Upper lobe of right lung (tissue), 1 donor: ENCODE measurements around the gene PAIP1. TPM values are rescaled to one million over a fixed set of nuclear protein-coding genes. Genes with fewer than 3 reads are reported as not detected.
"Not testable (repeated sequence)": the region's sequence is repeated elsewhere in the genome, so short reads cannot be mapped to it uniquely, and the experiment has no call there.

Source experiments
- ATAC-seq: fragments of 200-7000 bp; cut with Tn5 transposase; one replicate; pipeline ENCODE4 v1.9.1; 2020; ENCODE audit warnings: mild to moderate bottlenecking, moderate library complexity
- DNase-seq: peaks from one replicate; pipeline ENCODE4 v3.0.0-alpha.2; 2020
- H3K27ac ChIP-seq: fragments of 200-600 bp; one replicate; pipeline ENCODE4 v1.8.0; 2022
- H3K27me3 ChIP-seq: fragments of 200-600 bp; one replicate; pipeline ENCODE4 v1.8.0; 2022; ENCODE audit warnings: mild to moderate bottlenecking
- H3K36me3 ChIP-seq: fragments of 200-600 bp; one replicate; pipeline ENCODE4 v1.8.0; 2022
- H3K4me1 ChIP-seq: fragments of 200-600 bp; one replicate; pipeline ENCODE4 v1.8.0; 2022
- H3K4me3 ChIP-seq: fragments of 200-600 bp; one replicate; pipeline ENCODE4 v1.8.0; 2022; ENCODE audit warnings: mild to moderate bottlenecking
- H3K9me3 ChIP-seq: fragments of 200-600 bp; one replicate; pipeline ENCODE4 v1.8.0; 2022
- CTCF ChIP-seq: fragments of 200-600 bp; IDR thresholded peaks from one replicate; pipeline ENCODE4 v1.8.0; 2022; ENCODE audit warnings: antibody characterized with exemption
- intact Hi-C: fragments of 100-400 bp; cut with DNase I; formaldehyde crosslinking; loops from one replicate; pipeline ENCODE4 v1.11.0; 2022
- total RNA-seq: library from RNA; stranded (reverse); fragmentation: NEBNext Ultra II Directional; extraction: Animal tissue kit (Norgen Biotek cat#: 25700); gene quantifications from one replicate; pipeline ENCODE4 v1.2.1, GENCODE V29; 2021
- donor health status: DM: no; HTN: yes; CAD: no; lungs with severe emphysema.

PAIP1 gene
- total RNA-seq, 1 donor from 2014 or later, result 82.3 TPM

DNA sequence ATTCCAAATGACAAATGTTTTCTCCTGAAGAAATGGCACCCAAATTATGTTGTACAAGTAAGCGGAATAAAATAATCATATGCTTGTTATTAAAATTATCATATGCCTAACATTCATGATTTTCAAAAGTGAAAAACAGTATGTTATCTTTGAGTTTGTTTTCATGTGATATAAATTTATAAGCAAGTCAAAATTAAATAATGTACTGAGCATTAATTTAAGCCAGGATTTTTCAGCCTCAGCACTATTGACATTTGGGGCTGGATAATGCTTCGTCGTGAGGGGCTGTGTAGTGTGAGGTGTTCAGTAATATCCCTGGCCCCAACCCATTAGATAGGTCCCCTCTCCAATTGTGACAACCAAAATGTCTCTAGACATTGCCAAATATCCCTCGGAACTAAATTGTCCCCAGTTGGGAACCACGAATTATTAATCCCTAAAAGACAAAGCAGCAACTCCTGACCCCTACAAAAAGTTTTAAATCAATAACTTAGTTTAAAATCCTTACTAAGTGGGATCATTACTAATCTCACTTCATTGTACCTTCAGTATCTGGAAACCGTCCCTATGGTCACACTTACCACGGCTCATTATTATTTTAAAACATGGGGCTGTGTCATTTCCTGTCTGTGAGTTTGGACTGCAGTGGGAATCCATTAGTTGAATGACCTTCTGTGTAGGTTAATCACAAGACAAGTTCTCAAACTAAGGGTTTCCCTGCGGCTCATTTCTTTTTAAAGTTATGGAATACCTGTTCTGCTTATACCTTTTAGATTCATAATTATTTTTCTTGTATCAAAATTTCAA, 44.8 kb upstream of the PAIP1 start:
- intact Hi-C loops, result no loop called here

GRCh38 chr5:43598927-43599326, 42.0 kb upstream of the PAIP1 start:
- ATAC-seq, H3K4me3 ChIP-seq, H3K9me3 ChIP-seq, H3K27ac ChIP-seq, intact Hi-C loops, H3K36me3 ChIP-seq, H3K27me3 ChIP-seq, DNase-seq: not testable (repeated sequence)
- peaks cover 11% of the 10 kb centered on the region for H3K4me1 ChIP-seq

More for the DNA sequence above, 44.8 kb upstream of the PAIP1 start:
- DNase-seq (no peak), ATAC-seq (no peak)
- no peak for TF ChIP-seq CTCF
- H3K4me1 ChIP-seq, result peaks cover 20% of the 10 kb centered on the region
- no peaks in the 10 kb centered on the region for H3K27me3 ChIP-seq
- H3K4me3 ChIP-seq, result peak overlapping the region; percentile 87
- no peaks in the 10 kb centered on the region for H3K9me3 ChIP-seq
- H3K36me3 ChIP-seq, result no peaks in the 10 kb centered on the region
- peak overlapping the region; percentile 88 for H3K27ac ChIP-seq

DNA sequence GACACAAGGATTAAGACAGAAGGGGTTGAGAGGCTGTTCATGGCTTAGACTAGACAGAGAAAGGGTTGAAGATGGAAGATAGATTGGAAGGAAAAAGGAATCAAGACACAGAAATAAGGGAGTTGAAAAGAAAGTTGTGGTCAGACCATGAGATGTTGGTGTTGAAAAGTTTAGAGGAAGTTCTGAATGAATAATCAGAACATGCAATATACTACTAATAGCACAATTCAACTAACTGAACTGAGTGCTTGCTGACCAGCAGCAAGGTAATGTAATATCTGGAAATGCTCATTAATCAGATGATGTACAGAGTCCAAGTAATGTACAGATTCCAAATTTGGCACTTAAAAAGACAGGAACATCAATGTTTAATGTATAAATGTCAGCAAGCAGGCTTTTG, 35.5 kb upstream of the PAIP1 start:
- Histone ChIP-seq H3K27ac (no peak overlapping the region), H3K9me3 (no peaks in the 10 kb centered on the region), H3K36me3 (no peaks in the 10 kb centered on the region), H3K27me3 (no peaks in the 10 kb centered on the region), H3K4me1 (no peaks in the 10 kb centered on the region), H3K4me3 (no peak overlapping the region)
- intact Hi-C loops, result no loop called here
- peak; percentile 36 for ATAC-seq
- no peak for DNase-seq
- TF ChIP-seq CTCF, result no peak

DNA sequence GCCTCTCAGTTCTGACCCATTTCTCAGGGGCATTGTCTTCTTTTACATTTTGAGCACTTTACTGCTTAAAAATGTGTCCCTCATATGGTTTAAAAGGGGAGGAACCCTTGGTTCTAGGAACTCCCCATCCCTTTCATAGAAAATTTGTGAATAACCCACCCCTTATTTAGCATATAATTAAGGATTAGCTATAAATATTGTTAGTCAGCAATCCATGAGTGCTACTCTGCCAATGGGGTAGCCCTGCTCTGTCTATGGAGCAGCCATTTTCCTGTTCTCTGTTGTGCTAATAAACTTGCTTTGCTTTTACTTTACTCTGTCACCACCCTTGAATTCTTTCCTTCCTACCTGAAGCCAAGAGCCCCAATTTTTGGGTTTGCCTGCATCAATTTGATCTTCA, 33.8 kb upstream of the PAIP1 start:
- Histone ChIP-seq H3K4me3 (no peak overlapping the region), H3K27ac (no peak overlapping the region), H3K36me3 (no peaks in the 10 kb centered on the region), H3K27me3 (no peaks in the 10 kb centered on the region), H3K4me1 (no peaks in the 10 kb centered on the region), H3K9me3 (no peaks in the 10 kb centered on the region)
- no peak for TF ChIP-seq CTCF
- intact Hi-C loops, result no loop called here
- no peak for ATAC-seq
- DNase-seq, result no peak

GRCh38 chr5:43589310-43589709, 32.4 kb upstream of the PAIP1 start:
- ATAC-seq (no peak), DNase-seq (no peak)
- no peak overlapping the region for H3K4me3 ChIP-seq
- H3K9me3 ChIP-seq, result no peaks in the 10 kb centered on the region
- no peaks in the 10 kb centered on the region for H3K36me3 ChIP-seq
- no peaks in the 10 kb centered on the region for H3K4me1 ChIP-seq
- intact Hi-C loops, result no loop called here
- H3K27me3 ChIP-seq, result no peaks in the 10 kb centered on the region
- TF ChIP-seq CTCF, result no peak
- no peak overlapping the region for H3K27ac ChIP-seq

DNA sequence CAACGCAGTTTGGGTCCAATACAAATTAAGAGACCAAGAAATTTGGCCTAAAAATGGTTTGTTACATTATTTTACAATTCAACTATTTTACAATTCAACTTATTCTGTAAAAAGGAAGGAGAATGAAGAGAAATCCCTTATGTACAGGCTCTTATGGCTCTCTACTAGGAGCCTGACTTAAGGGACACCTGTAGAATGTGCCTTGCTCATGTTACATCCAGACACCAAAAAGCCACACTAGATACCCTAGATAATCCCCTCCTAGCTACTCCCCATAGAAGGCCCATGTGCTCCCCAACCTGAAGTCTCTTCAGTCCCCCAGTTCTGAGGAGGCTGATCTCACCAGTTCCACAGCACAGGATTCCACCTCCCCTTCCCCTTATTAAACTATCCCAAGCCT, 32.0 kb upstream of the PAIP1 start:
- Histone ChIP-seq H3K4me1 (no peaks in the 10 kb centered on the region), H3K9me3 (no peaks in the 10 kb centered on the region), H3K4me3 (no peak overlapping the region), H3K27me3 (no peaks in the 10 kb centered on the region), H3K36me3 (no peaks in the 10 kb centered on the region), H3K27ac (no peak overlapping the region)
- intact Hi-C loops, result no loop called here
- no peak for ATAC-seq
- no peak for DNase-seq
- no peak for TF ChIP-seq CTCF
